Measurements from ENCODE around the gene DSCAM. TPM values are rescaled to one million over a fixed set of nuclear protein-coding genes. Genes with fewer than 3 reads are reported as not detected.
"Not testable (repeated sequence)": the region's sequence is repeated elsewhere in the genome, so short reads cannot be mapped to it uniquely, and the experiment has no call there.

The DSCAM gene
- total RNA-seq, 1 donor from 2014 or later = not detected

GRCh38 chr21:40334159-40334558, 512.8 kb downstream of the DSCAM start:
- no peak overlapping the region for H3K4me3 ChIP-seq
- H3K27ac ChIP-seq = no peak overlapping the region
- no peaks in the 10 kb centered on the region for H3K9me3 ChIP-seq
- no peaks in the 10 kb centered on the region for H3K36me3 ChIP-seq
- TF ChIP-seq POLR2AphosphoS5 (IDR thresholded peaks at IDR 0.05; ENCODE audit: insufficient read depth in 1 of 2, low read depth in 1 of 2) (no peak), POLR2A (IDR thresholded peaks at IDR 0.05) (no peak), CTCF (IDR thresholded peaks at IDR 0.05) (no peak)
- no peak for DNase-seq (ENCODE audit: extremely low spot score in 2 of 2)
- no peaks in the 10 kb centered on the region for H3K27me3 ChIP-seq
- intact Hi-C loops (cut with DNase I) = no loop called here
- no peaks in the 10 kb centered on the region for H3K4me1 ChIP-seq

- Histone ChIP-seq H3K36me3 (no peaks in the 10 kb centered on the region), H3K27ac (no peak overlapping the region), H3K4me3 (no peak overlapping the region), H3K9me3 (no peaks in the 10 kb centered on the region), H3K4me1 (no peaks in the 10 kb centered on the region), H3K27me3 (no peaks in the 10 kb centered on the region)
- DNase-seq (ENCODE audit: extremely low spot score in 2 of 2) = no peak
- intact Hi-C loops (cut with DNase I) = no loop called here
- TF ChIP-seq POLR2A (IDR thresholded peaks at IDR 0.05) (no peak), POLR2AphosphoS5 (IDR thresholded peaks at IDR 0.05; ENCODE audit: insufficient read depth in 1 of 2, low read depth in 1 of 2) (no peak), CTCF (IDR thresholded peaks at IDR 0.05) (no peak)
Measured at GRCh38 chr21:40333731-40334130, 513.2 kb downstream of the DSCAM start.

- H3K27ac ChIP-seq = no peak overlapping the region
- no peaks in the 10 kb centered on the region for H3K4me1 ChIP-seq
- H3K27me3 ChIP-seq = no peaks in the 10 kb centered on the region
- no peak for DNase-seq (ENCODE audit: extremely low spot score in 2 of 2)
- H3K36me3 ChIP-seq = no peaks in the 10 kb centered on the region
- intact Hi-C loops (cut with DNase I) = no loop called here
- no peak for TF ChIP-seq POLR2A (IDR thresholded peaks at IDR 0.05)
- no peak for TF ChIP-seq CTCF (IDR thresholded peaks at IDR 0.05)
- TF ChIP-seq POLR2AphosphoS5 (IDR thresholded peaks at IDR 0.05; ENCODE audit: insufficient read depth in 1 of 2, low read depth in 1 of 2) = no peak
- no peaks in the 10 kb centered on the region for H3K9me3 ChIP-seq
- H3K4me3 ChIP-seq = no peak overlapping the region
Measured at GRCh38 chr21:40331804-40332203, 515.2 kb downstream of the DSCAM start.

- Histone ChIP-seq H3K27me3 (no peaks in the 10 kb centered on the region), H3K4me1 (no peaks in the 10 kb centered on the region), H3K9me3 (no peaks in the 10 kb centered on the region), H3K36me3 (no peaks in the 10 kb centered on the region), H3K4me3 (no peak overlapping the region), H3K27ac (no peak overlapping the region)
- DNase-seq (ENCODE audit: extremely low spot score in 2 of 2) = no peak
- no peak for TF ChIP-seq CTCF (IDR thresholded peaks at IDR 0.05)
- TF ChIP-seq POLR2A (IDR thresholded peaks at IDR 0.05) = no peak
- TF ChIP-seq POLR2AphosphoS5 (IDR thresholded peaks at IDR 0.05; ENCODE audit: insufficient read depth in 1 of 2, low read depth in 1 of 2) = no peak
- intact Hi-C loops (cut with DNase I) = no loop called here
Measured at GRCh38 chr21:40331172-40331571, 515.8 kb downstream of the DSCAM start.

- Histone ChIP-seq H3K27me3 (no peaks in the 10 kb centered on the region), H3K36me3 (no peaks in the 10 kb centered on the region), H3K9me3 (no peaks in the 10 kb centered on the region), H3K4me3 (no peak overlapping the region), H3K4me1 (no peaks in the 10 kb centered on the region), H3K27ac (no peak overlapping the region)
- intact Hi-C loops (cut with DNase I) = no loop called here
- TF ChIP-seq POLR2A (IDR thresholded peaks at IDR 0.05) (no peak), POLR2AphosphoS5 (IDR thresholded peaks at IDR 0.05; ENCODE audit: insufficient read depth in 1 of 2, low read depth in 1 of 2) (no peak)
- no peak for DNase-seq (ENCODE audit: extremely low spot score in 2 of 2)
Measured at GRCh38 chr21:40324389-40324788, 522.6 kb downstream of the DSCAM start.

- not testable (repeated sequence) for DNase-seq (ENCODE audit: extremely low spot score in 2 of 2); H3K36me3 ChIP-seq
Measured at GRCh38 chr21:40320718-40321117, 526.2 kb downstream of the DSCAM start.

More at GRCh38 chr21:40320718-40321117, 526.2 kb downstream of the DSCAM start:
- H3K4me1 ChIP-seq; intact Hi-C loops (cut with DNase I); H3K9me3 ChIP-seq; H3K27me3 ChIP-seq; H3K27ac ChIP-seq; H3K4me3 ChIP-seq: not testable (repeated sequence)

All from vagina (tissue), 2 donors.